B cell (primary cell): ENCODE results near the gene CACNA2D3. TPM values are rescaled to one million over a fixed set of nuclear protein-coding genes. Genes with fewer than 3 reads are reported as not detected.

Experiments
- ATAC-seq: fragments of 200-7000 bp; cut with Tn5 transposase; one replicate; pipeline ENCODE4 v1.10.0; 2021; ENCODE audit warnings: low read depth, mild to moderate bottlenecking, moderate number of reproducible peaks, moderate library complexity
- CTCF ChIA-PET: fragments of 350-600 bp; sonication (Branson Sonifier 250); formaldehyde crosslinking; loops from one replicate; lab custom pipeline; 2021; ENCODE audit warnings: antibody characterized with exemption, inconsistent platforms; lab: Charles Lee
- POLR2A ChIA-PET: fragments of 350-600 bp; sonication (Branson Sonifier 250); formaldehyde crosslinking; loops from one replicate; lab custom pipeline; 2021; ENCODE audit warnings: antibody characterized with exemption; lab: Charles Lee
- DNase-seq: peaks from one replicate; pipeline ENCODE4 v3.0.0; 2013
- H2AFZ ChIP-seq: 2 replicates; pipeline ENCODE4 v1.6.1; 2012; ENCODE audit warnings: mild to moderate bottlenecking, low read depth, low read length; ENCODE audit not compliant: insufficient read depth, poor library complexity, severe bottlenecking
- H3K27ac ChIP-seq, 2 donors: 1 replicate in 1 of 2; 2 replicates in 1 of 2; pipeline ENCODE4 v1.5.1; 2012 to 2013; ENCODE audit warnings: low read length in 2 of 2, mild to moderate bottlenecking in 2 of 2, moderate library complexity in 1 of 2
- H3K27me3 ChIP-seq, 4 experiments: fragments of 200-600 bp in 1 of 4; sonication (generic) in 1 of 4; replicated peaks in 1 of 4; 1 replicate in 2 of 4; 2 replicates in 2 of 4; pipeline versions ENCODE4 v1.6.1 to v1.7.0; 2013 to 2016; ENCODE audit warnings: low read length in 3 of 4, mild to moderate bottlenecking in 2 of 4, mixed read lengths in 1 of 4, moderate library complexity in 1 of 4; ENCODE audit not compliant: insufficient read depth in 4 of 4, control insufficient read depth in 3 of 4; ENCODE audit errors: control extremely low read depth in 1 of 4
- H3K36me3 ChIP-seq, 2 experiments: replicated peaks in 1 of 2; 1 replicate in 1 of 2; 2 replicates in 1 of 2; pipeline versions ENCODE4 v1.6.1 to v1.7.1; 2013; ENCODE audit warnings: low read length in 1 of 2; ENCODE audit not compliant: insufficient read depth in 2 of 2, control insufficient read depth in 1 of 2; ENCODE audit errors: control extremely low read depth in 1 of 2, extremely low read depth in 1 of 2
- H3K4me1 ChIP-seq, 2 donors: fragments of 200-600 bp in 1 of 2; sonication (generic) in 1 of 2; 1 replicate in 1 of 2; 2 replicates in 1 of 2; pipeline versions ENCODE4 v1.5.1 to v1.6.1; 2013 to 2017; ENCODE audit warnings: low read length in 2 of 2; ENCODE audit not compliant: control insufficient read depth in 2 of 2, insufficient read depth in 2 of 2
- H3K4me2 ChIP-seq: replicated peaks from 2 replicates; pipeline ENCODE3; 2012; ENCODE audit warnings: mild to moderate bottlenecking, low read depth, low read length; ENCODE audit not compliant: poor library complexity, severe bottlenecking
- H3K4me3 ChIP-seq, 5 experiments: fragments of 200-600 bp in 1 of 5; sonication (generic) in 1 of 5; 1 replicate in 3 of 5; 2 replicates in 2 of 5; pipeline versions ENCODE4 v1.5.1 to v1.7.0; 2011 to 2016; ENCODE audit warnings: low read length in 4 of 5, mild to moderate bottlenecking in 4 of 5, low read depth in 2 of 5, control low read depth in 1 of 5, moderate library complexity in 1 of 5; ENCODE audit not compliant: insufficient read depth in 1 of 5; ENCODE audit errors: control extremely low read depth in 1 of 5, extremely low read depth in 1 of 5
- H3K79me2 ChIP-seq: fragments of 200-600 bp; sonication (generic); one replicate; pipeline ENCODE4 v1.6.0; 2016; ENCODE audit warnings: low read length; ENCODE audit not compliant: control insufficient read depth, insufficient read depth
- H3K9ac ChIP-seq: fragments of 200-600 bp; sonication (generic); 2 replicates; pipeline ENCODE4 v1.6.1; 2017; ENCODE audit warnings: mild to moderate bottlenecking, low read length, moderate library complexity
- H3K9me3 ChIP-seq, 3 donors: one replicate each; pipeline versions ENCODE4 v1.6.1 to v1.7.1; 2013; ENCODE audit warnings: low read length in 2 of 3; ENCODE audit not compliant: control insufficient read depth in 2 of 3, insufficient read depth in 1 of 3; ENCODE audit errors: control extremely low read depth in 1 of 3
- H4K20me1 ChIP-seq: 2 replicates; pipeline ENCODE4 v1.6.0; 2012; ENCODE audit warnings: mild to moderate bottlenecking, low read length; ENCODE audit not compliant: insufficient read depth, control insufficient read depth, poor library complexity, severe bottlenecking
- H3K27ac Mint-ChIP-seq: one replicate; pipeline ENCODE4 v1.8.0; 2021; ENCODE audit warnings: mixed read lengths
- H3K27me3 Mint-ChIP-seq: one replicate; pipeline ENCODE4 v1.8.0; 2021; ENCODE audit warnings: mixed read lengths
- H3K4me1 Mint-ChIP-seq: one replicate; pipeline ENCODE4 v1.8.0; 2021; ENCODE audit warnings: mixed read lengths
- H3K4me3 Mint-ChIP-seq: one replicate; pipeline ENCODE4 v1.8.0; 2021; ENCODE audit warnings: mixed read lengths
- H3K9me3 Mint-ChIP-seq: one replicate; pipeline ENCODE4 v1.8.0; 2022; ENCODE audit warnings: mixed read lengths; ENCODE audit not compliant: insufficient read depth
- EZH2 ChIP-seq: IDR thresholded peaks from 2 replicates; pipeline ENCODE4 v1.6.1; 2012; ENCODE audit warnings: borderline replicate concordance, low read depth, mild to moderate bottlenecking, moderate library complexity, low read length; ENCODE audit not compliant: insufficient read depth, poor library complexity, severe bottlenecking
- WGBS: methylation state at CpG from one replicate; pipeline ENCODE4 v1.1.5; 2013; ENCODE audit warnings: missing lambda C conversion rate; ENCODE audit not compliant: insufficient coverage; 5-methylcytosine and 5-hydroxymethylcytosine counted together
- intact Hi-C: fragments of 100-400 bp; cut with micrococcal nuclease; formaldehyde crosslinking; loops from one replicate; pipeline ENCODE4 v1.10.0; 2022
- polyA plus RNA-seq: library from polyadenylated mRNA; depleted of rRNA; stranded (reverse); fragments of >200 nt; gene quantifications from 2 replicates; pipeline ENCODE4 v1.2.3, GENCODE V29; 2012
- total RNA-seq, 2 donors: library from RNA; stranded (reverse); fragments of 120-200 nt in 1 of 2; gene quantifications; 1 replicate in 1 of 2; 2 replicates in 1 of 2; pipeline versions ENCODE4 v1.2.3 to v1.2.4, GENCODE V29; 2013 to 2022
- TF ChIP-seq, protein P1 (sequence below): fragments of 200-600 bp; IDR thresholded peaks from one replicate; pipeline ENCODE4 v1.8.0; 2022; ENCODE audit warnings: antibody characterized with exemption, mild to moderate bottlenecking

Gene CACNA2D3
- total and polyA plus RNA-seq, 2 donors (not counting 1 experiment from before 2014, with no cell fraction given), result not detected

- POLR2A ChIA-PET, result no interaction called here
- H3K27me3 ChIP-seq, result no peaks in the 10 kb centered on the region
- CTCF ChIA-PET, result no interaction called here
- no peaks in the 10 kb centered on the region for H3K9me3 Mint-ChIP-seq
- H3K27me3 Mint-ChIP-seq, result no peaks in the 10 kb centered on the region
- H3K4me1 Mint-ChIP-seq, result no peaks in the 10 kb centered on the region
- no peak overlapping the region for H3K9ac ChIP-seq
- no peak overlapping the region for H3K4me2 ChIP-seq
- H3K4me1 ChIP-seq, result no peaks in the 10 kb centered on the region
- no peaks in the 10 kb centered on the region for H3K36me3 ChIP-seq
- H2AFZ ChIP-seq, result no peak overlapping the region
- no peaks in the 10 kb centered on the region for H3K9me3 ChIP-seq
- no peak for TF ChIP-seq EZH2
- TF ChIP-seq, protein P1, sequence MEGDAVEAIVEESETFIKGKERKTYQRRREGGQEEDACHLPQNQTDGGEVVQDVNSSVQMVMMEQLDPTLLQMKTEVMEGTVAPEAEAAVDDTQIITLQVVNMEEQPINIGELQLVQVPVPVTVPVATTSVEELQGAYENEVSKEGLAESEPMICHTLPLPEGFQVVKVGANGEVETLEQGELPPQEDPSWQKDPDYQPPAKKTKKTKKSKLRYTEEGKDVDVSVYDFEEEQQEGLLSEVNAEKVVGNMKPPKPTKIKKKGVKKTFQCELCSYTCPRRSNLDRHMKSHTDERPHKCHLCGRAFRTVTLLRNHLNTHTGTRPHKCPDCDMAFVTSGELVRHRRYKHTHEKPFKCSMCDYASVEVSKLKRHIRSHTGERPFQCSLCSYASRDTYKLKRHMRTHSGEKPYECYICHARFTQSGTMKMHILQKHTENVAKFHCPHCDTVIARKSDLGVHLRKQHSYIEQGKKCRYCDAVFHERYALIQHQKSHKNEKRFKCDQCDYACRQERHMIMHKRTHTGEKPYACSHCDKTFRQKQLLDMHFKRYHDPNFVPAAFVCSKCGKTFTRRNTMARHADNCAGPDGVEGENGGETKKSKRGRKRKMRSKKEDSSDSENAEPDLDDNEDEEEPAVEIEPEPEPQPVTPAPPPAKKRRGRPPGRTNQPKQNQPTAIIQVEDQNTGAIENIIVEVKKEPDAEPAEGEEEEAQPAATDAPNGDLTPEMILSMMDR, result no peak
- no peak for ATAC-seq
- no peak overlapping the region for H3K27ac ChIP-seq
- DNase-seq, result no peak
- no peak overlapping the region for H3K4me3 ChIP-seq
- intact Hi-C loops, result no loop called here
- no peak overlapping the region for H3K27ac Mint-ChIP-seq
- WGBS, result 60% methylated on average over 1 of the region's 2 CpGs
- H4K20me1 ChIP-seq, result no peaks in the 10 kb centered on the region
- no peaks in the 10 kb centered on the region for H3K79me2 ChIP-seq
- H3K4me3 Mint-ChIP-seq, result no peak overlapping the region
Measured at GRCh38 chr3:54347933-54348332, 225.6 kb downstream of the CACNA2D3 start.

DNA sequence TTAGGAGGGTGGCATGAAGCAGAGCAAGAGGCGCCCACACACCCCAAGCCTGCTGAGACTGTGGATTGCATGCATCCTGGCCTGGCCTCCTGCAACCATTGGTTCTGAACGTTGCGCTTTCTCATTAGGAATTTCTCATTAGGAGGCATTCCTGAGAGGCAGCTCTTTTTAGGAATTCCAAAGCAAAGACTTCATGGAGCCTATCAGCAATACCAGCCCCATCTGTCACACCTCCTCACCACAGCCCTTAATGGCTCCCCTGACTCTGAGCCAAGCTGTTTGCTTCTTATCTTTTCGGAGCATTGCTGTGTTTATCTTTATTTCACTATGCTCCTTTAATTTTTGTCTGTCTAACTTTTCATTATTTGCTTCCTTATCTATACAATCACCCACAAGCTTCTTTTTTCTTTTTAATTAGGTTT lies 226.9 kb downstream of the CACNA2D3 start:
- intact Hi-C loops, result no loop called here
- H3K27ac ChIP-seq, result no peak overlapping the region
- ATAC-seq (no peak), DNase-seq (no peak)
- no peaks in the 10 kb centered on the region for H3K4me1 ChIP-seq
- no peaks in the 10 kb centered on the region for H4K20me1 ChIP-seq
- H2AFZ ChIP-seq, result no peak overlapping the region
- H3K4me3 ChIP-seq, result no peak overlapping the region
- 73% methylated on average over 4 of the region's 4 CpGs for WGBS
- ChIA-PET POLR2A (no interaction called here), CTCF (no interaction called here)
- TF ChIP-seq EZH2, result no peak
- TF ChIP-seq, protein P1, result no peak
- H3K27ac Mint-ChIP-seq, result no peak overlapping the region
- H3K27me3 ChIP-seq, result no peaks in the 10 kb centered on the region
- H3K4me2 ChIP-seq, result no peak overlapping the region
- H3K9me3 ChIP-seq, result peaks cover 0 to 4% (median 0%) of the 10 kb centered on the region in 3 donors
- no peak overlapping the region for H3K4me3 Mint-ChIP-seq
- H3K9me3 Mint-ChIP-seq, result no peaks in the 10 kb centered on the region
- H3K79me2 ChIP-seq, result no peaks in the 10 kb centered on the region
- no peak overlapping the region for H3K9ac ChIP-seq
- no peaks in the 10 kb centered on the region for H3K27me3 Mint-ChIP-seq
- no peaks in the 10 kb centered on the region for H3K4me1 Mint-ChIP-seq
- H3K36me3 ChIP-seq, result no peaks in the 10 kb centered on the region
